B cell (primary cell): ENCODE measurements around the gene LRRC31. TPM values are rescaled to one million over a fixed set of nuclear protein-coding genes. Genes with fewer than 3 reads are reported as not detected.

ENCODE experiments used
- ATAC-seq: fragments of 200-7000 bp; cut with Tn5 transposase; one replicate; pipeline ENCODE4 v1.10.0; 2021; ENCODE audit warnings: low read depth, mild to moderate bottlenecking, moderate number of reproducible peaks, moderate library complexity
- CTCF ChIA-PET: fragments of 350-600 bp; sonication (Branson Sonifier 250); formaldehyde crosslinking; loops from one replicate; lab custom pipeline; 2021; ENCODE audit warnings: antibody characterized with exemption, inconsistent platforms; lab: Charles Lee
- POLR2A ChIA-PET: fragments of 350-600 bp; sonication (Branson Sonifier 250); formaldehyde crosslinking; loops from one replicate; lab custom pipeline; 2021; ENCODE audit warnings: antibody characterized with exemption; lab: Charles Lee
- DNase-seq: peaks from one replicate; pipeline ENCODE4 v3.0.0; 2013
- H2AFZ ChIP-seq: 2 replicates; pipeline ENCODE4 v1.6.1; 2012; ENCODE audit warnings: mild to moderate bottlenecking, low read depth, low read length; ENCODE audit not compliant: insufficient read depth, poor library complexity, severe bottlenecking
- H3K27ac ChIP-seq, 2 donors: 1 replicate in 1 of 2; 2 replicates in 1 of 2; pipeline ENCODE4 v1.5.1; 2012 to 2013; ENCODE audit warnings: low read length in 2 of 2, mild to moderate bottlenecking in 2 of 2, moderate library complexity in 1 of 2
- H3K27me3 ChIP-seq, 4 experiments: fragments of 200-600 bp in 1 of 4; sonication (generic) in 1 of 4; replicated peaks in 1 of 4; 1 replicate in 2 of 4; 2 replicates in 2 of 4; pipeline versions ENCODE4 v1.6.1 to v1.7.0; 2013 to 2016; ENCODE audit warnings: low read length in 3 of 4, mild to moderate bottlenecking in 2 of 4, mixed read lengths in 1 of 4, moderate library complexity in 1 of 4; ENCODE audit not compliant: insufficient read depth in 4 of 4, control insufficient read depth in 3 of 4; ENCODE audit errors: control extremely low read depth in 1 of 4
- H3K36me3 ChIP-seq, 2 experiments: replicated peaks in 1 of 2; 1 replicate in 1 of 2; 2 replicates in 1 of 2; pipeline versions ENCODE4 v1.6.1 to v1.7.1; 2013; ENCODE audit warnings: low read length in 1 of 2; ENCODE audit not compliant: insufficient read depth in 2 of 2, control insufficient read depth in 1 of 2; ENCODE audit errors: control extremely low read depth in 1 of 2, extremely low read depth in 1 of 2
- H3K4me1 ChIP-seq, 2 donors: fragments of 200-600 bp in 1 of 2; sonication (generic) in 1 of 2; 1 replicate in 1 of 2; 2 replicates in 1 of 2; pipeline versions ENCODE4 v1.5.1 to v1.6.1; 2013 to 2017; ENCODE audit warnings: low read length in 2 of 2; ENCODE audit not compliant: control insufficient read depth in 2 of 2, insufficient read depth in 2 of 2
- H3K4me2 ChIP-seq: replicated peaks from 2 replicates; pipeline ENCODE3; 2012; ENCODE audit warnings: mild to moderate bottlenecking, low read depth, low read length; ENCODE audit not compliant: poor library complexity, severe bottlenecking
- H3K4me3 ChIP-seq, 5 experiments: fragments of 200-600 bp in 1 of 5; sonication (generic) in 1 of 5; 1 replicate in 3 of 5; 2 replicates in 2 of 5; pipeline versions ENCODE4 v1.5.1 to v1.7.0; 2011 to 2016; ENCODE audit warnings: low read length in 4 of 5, mild to moderate bottlenecking in 4 of 5, low read depth in 2 of 5, control low read depth in 1 of 5, moderate library complexity in 1 of 5; ENCODE audit not compliant: insufficient read depth in 1 of 5; ENCODE audit errors: control extremely low read depth in 1 of 5, extremely low read depth in 1 of 5
- H3K79me2 ChIP-seq: fragments of 200-600 bp; sonication (generic); one replicate; pipeline ENCODE4 v1.6.0; 2016; ENCODE audit warnings: low read length; ENCODE audit not compliant: control insufficient read depth, insufficient read depth
- H3K9ac ChIP-seq: fragments of 200-600 bp; sonication (generic); 2 replicates; pipeline ENCODE4 v1.6.1; 2017; ENCODE audit warnings: mild to moderate bottlenecking, low read length, moderate library complexity
- H3K9me3 ChIP-seq, 3 donors: one replicate each; pipeline versions ENCODE4 v1.6.1 to v1.7.1; 2013; ENCODE audit warnings: low read length in 2 of 3; ENCODE audit not compliant: control insufficient read depth in 2 of 3, insufficient read depth in 1 of 3; ENCODE audit errors: control extremely low read depth in 1 of 3
- H4K20me1 ChIP-seq: 2 replicates; pipeline ENCODE4 v1.6.0; 2012; ENCODE audit warnings: mild to moderate bottlenecking, low read length; ENCODE audit not compliant: insufficient read depth, control insufficient read depth, poor library complexity, severe bottlenecking
- H3K27ac Mint-ChIP-seq: one replicate; pipeline ENCODE4 v1.8.0; 2021; ENCODE audit warnings: mixed read lengths
- H3K27me3 Mint-ChIP-seq: one replicate; pipeline ENCODE4 v1.8.0; 2021; ENCODE audit warnings: mixed read lengths
- H3K4me1 Mint-ChIP-seq: one replicate; pipeline ENCODE4 v1.8.0; 2021; ENCODE audit warnings: mixed read lengths
- H3K4me3 Mint-ChIP-seq: one replicate; pipeline ENCODE4 v1.8.0; 2021; ENCODE audit warnings: mixed read lengths
- H3K9me3 Mint-ChIP-seq: one replicate; pipeline ENCODE4 v1.8.0; 2022; ENCODE audit warnings: mixed read lengths; ENCODE audit not compliant: insufficient read depth
- CTCF ChIP-seq: fragments of 200-600 bp; IDR thresholded peaks from one replicate; pipeline ENCODE4 v1.8.0; 2022; ENCODE audit warnings: antibody characterized with exemption, mild to moderate bottlenecking
- EZH2 ChIP-seq: IDR thresholded peaks from 2 replicates; pipeline ENCODE4 v1.6.1; 2012; ENCODE audit warnings: borderline replicate concordance, low read depth, mild to moderate bottlenecking, moderate library complexity, low read length; ENCODE audit not compliant: insufficient read depth, poor library complexity, severe bottlenecking
- WGBS: methylation state at CpG from one replicate; pipeline ENCODE4 v1.1.5; 2013; ENCODE audit warnings: missing lambda C conversion rate; ENCODE audit not compliant: insufficient coverage; 5-methylcytosine and 5-hydroxymethylcytosine counted together
- intact Hi-C: fragments of 100-400 bp; cut with micrococcal nuclease; formaldehyde crosslinking; loops from one replicate; pipeline ENCODE4 v1.10.0; 2022
- polyA plus RNA-seq: library from polyadenylated mRNA; depleted of rRNA; stranded (reverse); fragments of >200 nt; gene quantifications from 2 replicates; pipeline ENCODE4 v1.2.3, GENCODE V29; 2012
- total RNA-seq, 2 donors: library from RNA; stranded (reverse); fragments of 120-200 nt in 1 of 2; gene quantifications; 1 replicate in 1 of 2; 2 replicates in 1 of 2; pipeline versions ENCODE4 v1.2.3 to v1.2.4, GENCODE V29; 2013 to 2022

Gene LRRC31
- total and polyA plus RNA-seq, 2 donors (not counting 1 experiment from before 2014, with no cell fraction given) = not detected

DNA sequence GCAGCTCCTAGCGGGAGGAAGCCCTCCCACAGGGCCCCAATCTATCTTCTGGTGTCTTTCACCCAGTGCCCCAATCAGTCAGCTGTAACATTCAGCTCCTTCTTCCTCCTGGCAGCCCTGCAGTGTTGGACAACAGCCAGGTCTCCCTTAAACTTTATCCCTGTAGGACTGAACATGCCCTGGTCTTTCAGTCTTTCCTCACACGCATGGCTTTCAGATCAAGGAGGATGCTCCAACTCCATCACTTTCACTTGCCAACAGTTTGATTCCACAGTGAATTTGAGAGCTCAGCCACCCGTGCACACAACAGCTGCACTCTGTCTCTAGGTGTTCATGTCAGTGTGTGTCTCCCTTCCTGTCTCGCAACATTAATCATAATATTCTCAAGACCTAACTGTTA, 28.6 kb downstream of the LRRC31 start:
- H3K4me1 Mint-ChIP-seq = peaks cover 59% of the 10 kb centered on the region
- Histone ChIP-seq H3K4me1 (peaks cover 35 to 45% of the 10 kb centered on the region in 2 donors), H3K36me3 (peaks cover 0 to 2% of the 10 kb centered on the region in 2 experiments), H3K9me3 (peaks cover 0 to 1% (median 0%) of the 10 kb centered on the region in 3 donors), H2AFZ (peak overlapping the region; percentile 36), H3K4me2 (peak overlapping the region; percentile 64), H3K27ac (peak overlapping the region; percentile 19 to 43), H3K9ac (peak overlapping the region; percentile 21), H3K27me3 (no peaks in the 10 kb centered on the region), H3K79me2 (no peaks in the 10 kb centered on the region), H4K20me1 (no peaks in the 10 kb centered on the region), H3K4me3 (peak overlapping the region in 2 of 5 experiments; percentile 13 to 34)
- peak overlapping the region; percentile 91 for H3K27ac Mint-ChIP-seq
- WGBS = 15% methylated on average over 3 of the region's 4 CpGs
- intact Hi-C loops = no loop called here
- ChIA-PET POLR2A (no interaction called here), CTCF (interaction anchor here (0.7 to 1.4 kb wide), 6 partner anchors 21 to 971 kb away, joined by 3 to 4 read pairs (median 3); partner anchors contain the start of gene ACTRT3)
- H3K9me3 Mint-ChIP-seq = no peaks in the 10 kb centered on the region
- H3K27me3 Mint-ChIP-seq = no peaks in the 10 kb centered on the region
- TF ChIP-seq CTCF (no peak), EZH2 (no peak)
- DNase-seq (peak; percentile 37), ATAC-seq (peak; percentile 44)
- peak overlapping the region; percentile 69 for H3K4me3 Mint-ChIP-seq

DNA sequence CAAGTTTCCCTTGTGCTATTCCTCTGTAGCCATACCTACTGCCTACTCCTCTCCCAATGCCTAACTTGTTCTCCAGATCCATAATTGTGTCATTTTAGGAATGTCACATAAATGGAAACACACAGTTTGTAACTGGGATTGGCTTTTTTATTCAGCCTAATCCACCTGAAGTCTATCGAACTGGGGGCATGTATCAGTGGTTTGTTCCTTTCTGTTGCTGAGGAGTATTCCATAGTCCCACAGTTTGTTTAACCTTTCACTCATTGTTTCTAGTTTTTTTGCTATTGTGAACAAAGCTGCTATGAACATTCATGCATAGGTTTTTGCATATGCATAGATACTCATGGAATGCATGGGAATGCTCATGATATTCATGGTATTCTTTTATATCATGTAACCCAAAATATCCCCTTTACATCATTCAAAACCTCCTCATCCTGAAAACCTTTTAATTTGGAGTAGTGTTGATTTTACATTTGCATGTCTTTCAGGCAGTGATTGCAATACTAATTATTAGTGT, 31.2 kb downstream of the LRRC31 start:
- H3K4me3 Mint-ChIP-seq = no peak overlapping the region
- no peak for ATAC-seq
- TF ChIP-seq CTCF = no peak
- TF ChIP-seq EZH2 = no peak
- Histone ChIP-seq H3K27ac (no peak overlapping the region), H2AFZ (no peak overlapping the region), H3K9me3 (peaks cover 0 to 1% (median 0%) of the 10 kb centered on the region in 3 donors), H3K27me3 (no peaks in the 10 kb centered on the region), H3K9ac (no peak overlapping the region), H4K20me1 (no peaks in the 10 kb centered on the region), H3K79me2 (no peaks in the 10 kb centered on the region), H3K4me1 (peaks cover 45 to 48% of the 10 kb centered on the region in 2 donors), H3K36me3 (peaks cover 0 to 3% of the 10 kb centered on the region in 2 experiments), H3K4me2 (no peak overlapping the region), H3K4me3 (no peak overlapping the region)
- no peaks in the 10 kb centered on the region for H3K9me3 Mint-ChIP-seq
- peaks cover 57% of the 10 kb centered on the region for H3K4me1 Mint-ChIP-seq
- ChIA-PET CTCF (no interaction called here), POLR2A (no interaction called here)
- intact Hi-C loops = loop anchor here (10.0 kb wide), 2 partner anchors 174 to 516 kb away; partner anchors contain the start of genes MECOM and SKIL
- no peak for DNase-seq
- peak overlapping the region; percentile 39 for H3K27ac Mint-ChIP-seq
- H3K27me3 Mint-ChIP-seq = no peaks in the 10 kb centered on the region
- WGBS = no CpG with 5 or more reads among the region's 1 CpG
